SK-N-MC (cell line): ENCODE data around the gene MRPL54.

Source experiments
- EZH2 ChIP-seq: fragments of 200-600 bp; sonication (generic); IDR thresholded peaks from one replicate; pipeline ENCODE4 v1.6.1; 2017; ENCODE audit warnings: antibody characterized with exemption
- FOXP2 ChIP-seq: optimal IDR thresholded peaks from 2 replicates; pipeline ENCODE3; 2011; ENCODE audit warnings: mild to moderate bottlenecking, moderate library complexity; ENCODE audit not compliant: insufficient read depth; ENCODE audit errors: extremely low read length, control extremely low read depth
- POLR2AphosphoS5 ChIP-seq: IDR thresholded peaks from 2 replicates; pipeline ENCODE4 v1.6.1; 2012; ENCODE audit warnings: mild to moderate bottlenecking, low read depth, low read length, borderline replicate concordance

- no peak for TF ChIP-seq EZH2
- TF ChIP-seq POLR2AphosphoS5: no peak
- no peak for TF ChIP-seq FOXP2
These were observed 19.0 kb upstream of the MRPL54 start for GRCh38 chr19:3743486-3743885.
